Measurements from ENCODE around the gene SYT17.

The SYT17 gene

GRCh38 chr16:19215705-19216104 is 47.7 kb downstream of the SYT17 start:
- Histone ChIP-seq H4K91ac (ENCODE audit: low read depth, low read length) (no peak overlapping the region), H3K4me2 (ENCODE audit: low read length) (no peak overlapping the region), H3K4ac (ENCODE audit: low read depth, low read length) (no peak overlapping the region), H3K27ac (ENCODE audit: low read depth, low read length) (no peak overlapping the region), H3K18ac (ENCODE audit: low read length) (no peak overlapping the region), H3K4me1 (ENCODE audit: control insufficient read depth in 1 of 2, insufficient read depth in 2 of 2, low read length in 2 of 2) (peaks cover 4 to 5% of the 10 kb centered on the region in 2 experiments), H2AFZ (ENCODE audit: insufficient read depth, low read length, poor library complexity) (no peak overlapping the region), H4K8ac (ENCODE audit: low read depth, low read length) (no peak overlapping the region), H3K36me3 (ENCODE audit: control insufficient read depth in 1 of 2, insufficient read depth in 2 of 2, low read length in 2 of 2) (no peaks in the 10 kb centered on the region), H3K9me3 (ENCODE audit: insufficient read depth, low read depth, low read length) (peaks cover 5% of the 10 kb centered on the region), H2AK5ac (ENCODE audit: low read length) (no peak overlapping the region), H3K9ac (ENCODE audit: low read length) (no peak overlapping the region), H3K27me3 (ENCODE audit: insufficient read depth, low read length) (no peaks in the 10 kb centered on the region), H3K14ac (ENCODE audit: low read length) (no peak overlapping the region), H3K79me2 (ENCODE audit: control insufficient read depth, insufficient read depth, low read length, poor library complexity) (no peaks in the 10 kb centered on the region), H2BK5ac (ENCODE audit: low read depth, low read length, poor library complexity) (no peak overlapping the region), H3K23ac (ENCODE audit: low read length) (no peak overlapping the region), H4K12ac (ENCODE audit: low read depth, low read length) (no peak overlapping the region), H2BK12ac (ENCODE audit: low read length) (no peak overlapping the region), H2BK120ac (ENCODE audit: insufficient read depth, low read length, poor library complexity) (no peak overlapping the region), H3K4me3 (ENCODE audit: low read depth, low read length) (no peak overlapping the region), H3K79me1 (ENCODE audit: low read length) (peaks cover 4% of the 10 kb centered on the region)
- WGBS (ENCODE audit: extremely low coverage, insufficient coverage, insufficient read length): no CpG with 5 or more reads among the region's 5 CpGs
- DNase-seq: no peak

- peaks cover 4 to 8% of the 10 kb centered on the region in 2 experiments for H3K4me1 ChIP-seq (ENCODE audit: control insufficient read depth in 1 of 2, insufficient read depth in 2 of 2, low read length in 2 of 2)
- no peak overlapping the region for H3K4me3 ChIP-seq (ENCODE audit: low read depth, low read length)
- WGBS (ENCODE audit: extremely low coverage, insufficient coverage, insufficient read length): no CpG with 5 or more reads among the region's 4 CpGs
Observed at GRCh38 chr16:19218581-19218980, 50.5 kb downstream of the SYT17 start.

GRCh38 chr16:19219836-19220235 is 51.8 kb downstream of the SYT17 start:
- DNase-seq: peak; percentile 74 to 75
- H2BK120ac ChIP-seq (ENCODE audit: insufficient read depth, low read length, poor library complexity): no peak overlapping the region
- no peak overlapping the region for H3K9ac ChIP-seq (ENCODE audit: low read length)
- H3K4me2 ChIP-seq (ENCODE audit: low read length): no peak overlapping the region
- no peak overlapping the region for H3K4me3 ChIP-seq (ENCODE audit: low read depth, low read length)
- H4K12ac ChIP-seq (ENCODE audit: low read depth, low read length): no peak overlapping the region
- no peak overlapping the region for H2AK5ac ChIP-seq (ENCODE audit: low read length)
- no peak overlapping the region for H4K8ac ChIP-seq (ENCODE audit: low read depth, low read length)
- peaks cover 4 to 8% of the 10 kb centered on the region in 2 experiments for H3K4me1 ChIP-seq (ENCODE audit: control insufficient read depth in 1 of 2, insufficient read depth in 2 of 2, low read length in 2 of 2)
- H4K91ac ChIP-seq (ENCODE audit: low read depth, low read length): no peak overlapping the region
- no peak overlapping the region for H3K18ac ChIP-seq (ENCODE audit: low read length)
- H2AFZ ChIP-seq (ENCODE audit: insufficient read depth, low read length, poor library complexity): no peak overlapping the region
- no peak overlapping the region for H2BK12ac ChIP-seq (ENCODE audit: low read length)
- H3K27me3 ChIP-seq (ENCODE audit: insufficient read depth, low read length): no peaks in the 10 kb centered on the region
- peaks cover 1% of the 10 kb centered on the region for H3K9me3 ChIP-seq (ENCODE audit: insufficient read depth, low read depth, low read length)
- no peaks in the 10 kb centered on the region for H3K36me3 ChIP-seq (ENCODE audit: control insufficient read depth in 1 of 2, insufficient read depth in 2 of 2, low read length in 2 of 2)
- peaks cover 4% of the 10 kb centered on the region for H3K79me1 ChIP-seq (ENCODE audit: low read length)
- H3K23ac ChIP-seq (ENCODE audit: low read length): no peak overlapping the region
- WGBS (ENCODE audit: extremely low coverage, insufficient coverage, insufficient read length): no CpG with 5 or more reads among the region's 2 CpGs
- no peak overlapping the region for H3K27ac ChIP-seq (ENCODE audit: low read depth, low read length)
- H3K14ac ChIP-seq (ENCODE audit: low read length): no peak overlapping the region
- no peak overlapping the region for H3K4ac ChIP-seq (ENCODE audit: low read depth, low read length)
- H3K79me2 ChIP-seq (ENCODE audit: control insufficient read depth, insufficient read depth, low read length, poor library complexity): no peaks in the 10 kb centered on the region
- H2BK5ac ChIP-seq (ENCODE audit: low read depth, low read length, poor library complexity): no peak overlapping the region

More at GRCh38 chr16:19218581-19218980, 50.5 kb downstream of the SYT17 start:
- Histone ChIP-seq H3K79me1 (ENCODE audit: low read length) (peaks cover 4% of the 10 kb centered on the region), H3K27me3 (ENCODE audit: insufficient read depth, low read length) (no peaks in the 10 kb centered on the region), H4K12ac (ENCODE audit: low read depth, low read length) (no peak overlapping the region), H2BK120ac (ENCODE audit: insufficient read depth, low read length, poor library complexity) (no peak overlapping the region), H4K8ac (ENCODE audit: low read depth, low read length) (peak overlapping the region; percentile 61), H3K36me3 (ENCODE audit: control insufficient read depth in 1 of 2, insufficient read depth in 2 of 2, low read length in 2 of 2) (no peaks in the 10 kb centered on the region), H3K79me2 (ENCODE audit: control insufficient read depth, insufficient read depth, low read length, poor library complexity) (no peaks in the 10 kb centered on the region), H3K9me3 (ENCODE audit: insufficient read depth, low read depth, low read length) (peaks cover 1% of the 10 kb centered on the region), H3K27ac (ENCODE audit: low read depth, low read length) (no peak overlapping the region), H3K23ac (ENCODE audit: low read length) (no peak overlapping the region), H2BK5ac (ENCODE audit: low read depth, low read length, poor library complexity) (peak overlapping the region; percentile 25), H3K4ac (ENCODE audit: low read depth, low read length) (no peak overlapping the region), H2BK12ac (ENCODE audit: low read length) (peak overlapping the region; percentile 50), H4K91ac (ENCODE audit: low read depth, low read length) (peak overlapping the region; percentile 41), H3K9ac (ENCODE audit: low read length) (no peak overlapping the region), H2AFZ (ENCODE audit: insufficient read depth, low read length, poor library complexity) (no peak overlapping the region), H3K14ac (ENCODE audit: low read length) (peak overlapping the region; percentile 85), H3K4me2 (ENCODE audit: low read length) (no peak overlapping the region), H3K18ac (ENCODE audit: low read length) (peak overlapping the region; percentile 47), H2AK5ac (ENCODE audit: low read length) (peak overlapping the region; percentile 61)
- no peak for DNase-seq

DNA sequence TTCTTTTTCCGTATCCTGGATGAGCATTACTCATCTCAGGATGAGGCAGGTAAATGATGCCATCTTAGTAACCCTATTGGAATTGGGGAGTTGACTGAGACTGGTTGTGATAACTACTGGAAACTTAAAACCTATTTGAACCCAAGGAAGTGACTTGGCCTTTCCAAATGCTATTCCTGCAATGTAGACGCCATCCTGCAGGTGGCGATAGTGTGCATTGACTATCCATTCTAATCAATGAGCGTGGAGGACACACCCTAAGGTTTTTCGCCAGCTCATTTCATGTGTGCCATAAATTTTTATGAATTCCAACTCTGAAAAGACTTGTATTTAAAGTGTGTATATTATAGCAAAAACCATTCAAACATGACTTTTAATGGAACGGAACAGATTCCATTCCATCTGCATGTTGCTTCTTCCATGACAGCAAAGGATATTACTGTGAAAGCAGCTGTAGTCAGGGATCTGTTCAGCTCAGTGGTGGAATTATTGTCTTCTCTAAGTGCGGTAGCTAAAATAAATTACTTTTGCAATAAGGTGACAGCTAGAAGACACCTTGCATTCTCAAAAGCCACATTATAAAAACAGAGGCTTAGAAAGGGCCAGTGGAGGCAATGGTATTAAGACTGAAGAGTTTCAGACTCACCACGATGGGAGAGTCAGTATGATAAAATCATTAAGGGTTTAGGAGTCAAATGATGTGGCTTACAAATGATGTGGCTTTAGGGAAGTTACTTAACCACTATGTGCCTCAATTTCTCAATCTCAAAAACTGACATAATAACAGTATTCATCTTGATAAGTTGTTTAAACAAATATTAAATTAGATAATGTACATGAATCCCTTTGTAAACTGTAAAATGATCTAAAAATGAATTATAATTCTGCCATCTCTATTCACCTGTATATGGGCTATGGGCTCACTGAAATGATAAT is 55.5 kb downstream of the SYT17 start:
- H2BK5ac ChIP-seq (ENCODE audit: low read depth, low read length, poor library complexity): no peak overlapping the region
- no CpG with 5 or more reads among the region's 8 CpGs for WGBS (ENCODE audit: extremely low coverage, insufficient coverage, insufficient read length)
- H2AK5ac ChIP-seq (ENCODE audit: low read length): no peak overlapping the region
- peaks cover 3% of the 10 kb centered on the region for H3K79me1 ChIP-seq (ENCODE audit: low read length)
- H3K4me2 ChIP-seq (ENCODE audit: low read length): no peak overlapping the region
- no peaks in the 10 kb centered on the region for H3K36me3 ChIP-seq (ENCODE audit: control insufficient read depth in 1 of 2, insufficient read depth in 2 of 2, low read length in 2 of 2)
- H2BK12ac ChIP-seq (ENCODE audit: low read length): no peak overlapping the region
- no peak overlapping the region for H3K18ac ChIP-seq (ENCODE audit: low read length)
- peaks cover 4 to 7% of the 10 kb centered on the region in 2 experiments for H3K4me1 ChIP-seq (ENCODE audit: control insufficient read depth in 1 of 2, insufficient read depth in 2 of 2, low read length in 2 of 2)
- no peak overlapping the region for H3K9ac ChIP-seq (ENCODE audit: low read length)
- H4K91ac ChIP-seq (ENCODE audit: low read depth, low read length): no peak overlapping the region
- no peaks in the 10 kb centered on the region for H3K27me3 ChIP-seq (ENCODE audit: insufficient read depth, low read length)
- no peak overlapping the region for H4K8ac ChIP-seq (ENCODE audit: low read depth, low read length)
- no peak overlapping the region for H4K12ac ChIP-seq (ENCODE audit: low read depth, low read length)
- H3K27ac ChIP-seq (ENCODE audit: low read depth, low read length): no peak overlapping the region
- no peaks in the 10 kb centered on the region for H3K9me3 ChIP-seq (ENCODE audit: insufficient read depth, low read depth, low read length)
- no peaks in the 10 kb centered on the region for H3K79me2 ChIP-seq (ENCODE audit: control insufficient read depth, insufficient read depth, low read length, poor library complexity)
- H2BK120ac ChIP-seq (ENCODE audit: insufficient read depth, low read length, poor library complexity): no peak overlapping the region
- no peak overlapping the region for H3K4ac ChIP-seq (ENCODE audit: low read depth, low read length)
- no peak overlapping the region for H3K23ac ChIP-seq (ENCODE audit: low read length)
- no peak overlapping the region for H3K4me3 ChIP-seq (ENCODE audit: low read depth, low read length)
- H2AFZ ChIP-seq (ENCODE audit: insufficient read depth, low read length, poor library complexity): no peak overlapping the region
- H3K14ac ChIP-seq (ENCODE audit: low read length): no peak overlapping the region
- DNase-seq: peak in 1 of 2 donors; percentile 57

All from trophoblast cell (in vitro differentiated cells and primary cell).